ENCODE data around the gene NINL.

GRCh38 chr20:25439328-25439727 lies 146.0 kb downstream of the NINL start:
- TF ChIP-seq, protein P1, sequence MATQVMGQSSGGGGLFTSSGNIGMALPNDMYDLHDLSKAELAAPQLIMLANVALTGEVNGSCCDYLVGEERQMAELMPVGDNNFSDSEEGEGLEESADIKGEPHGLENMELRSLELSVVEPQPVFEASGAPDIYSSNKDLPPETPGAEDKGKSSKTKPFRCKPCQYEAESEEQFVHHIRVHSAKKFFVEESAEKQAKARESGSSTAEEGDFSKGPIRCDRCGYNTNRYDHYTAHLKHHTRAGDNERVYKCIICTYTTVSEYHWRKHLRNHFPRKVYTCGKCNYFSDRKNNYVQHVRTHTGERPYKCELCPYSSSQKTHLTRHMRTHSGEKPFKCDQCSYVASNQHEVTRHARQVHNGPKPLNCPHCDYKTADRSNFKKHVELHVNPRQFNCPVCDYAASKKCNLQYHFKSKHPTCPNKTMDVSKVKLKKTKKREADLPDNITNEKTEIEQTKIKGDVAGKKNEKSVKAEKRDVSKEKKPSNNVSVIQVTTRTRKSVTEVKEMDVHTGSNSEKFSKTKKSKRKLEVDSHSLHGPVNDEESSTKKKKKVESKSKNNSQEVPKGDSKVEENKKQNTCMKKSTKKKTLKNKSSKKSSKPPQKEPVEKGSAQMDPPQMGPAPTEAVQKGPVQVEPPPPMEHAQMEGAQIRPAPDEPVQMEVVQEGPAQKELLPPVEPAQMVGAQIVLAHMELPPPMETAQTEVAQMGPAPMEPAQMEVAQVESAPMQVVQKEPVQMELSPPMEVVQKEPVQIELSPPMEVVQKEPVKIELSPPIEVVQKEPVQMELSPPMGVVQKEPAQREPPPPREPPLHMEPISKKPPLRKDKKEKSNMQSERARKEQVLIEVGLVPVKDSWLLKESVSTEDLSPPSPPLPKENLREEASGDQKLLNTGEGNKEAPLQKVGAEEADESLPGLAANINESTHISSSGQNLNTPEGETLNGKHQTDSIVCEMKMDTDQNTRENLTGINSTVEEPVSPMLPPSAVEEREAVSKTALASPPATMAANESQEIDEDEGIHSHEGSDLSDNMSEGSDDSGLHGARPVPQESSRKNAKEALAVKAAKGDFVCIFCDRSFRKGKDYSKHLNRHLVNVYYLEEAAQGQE (IDR thresholded peaks at IDR 0.05; ENCODE audit: low read depth), result no peak
- no peak for TF ChIP-seq MAX (IDR thresholded peaks at IDR 0.05)
- TF ChIP-seq CREB1 (IDR thresholded peaks at IDR 0.05; ENCODE audit: low read depth), result no peak
- TF ChIP-seq FOXM1 (IDR thresholded peaks at IDR 0.05; ENCODE audit: borderline replicate concordance, low read depth), result no peak
- no peak for TF ChIP-seq YY1 (IDR thresholded peaks at IDR 0.05; ENCODE audit: low read depth)
- TF ChIP-seq EP300 (IDR thresholded peaks at IDR 0.05; ENCODE audit: borderline replicate concordance), result no peak
- no peak for TF ChIP-seq TCF12 (IDR thresholded peaks at IDR 0.05; ENCODE audit: low read depth)
- TF ChIP-seq CEBPB (IDR thresholded peaks at IDR 0.05), result no peak
- TF ChIP-seq TAF1 (IDR thresholded peaks at IDR 0.05; ENCODE audit: low read depth), result no peak
- TF ChIP-seq RAD21 (IDR thresholded peaks at IDR 0.05; ENCODE audit: low read depth), result no peak

Measured in Ishikawa (cell line).